Transverse colon (tissue), 4 donors: Measurements from ENCODE around the gene THEM5.

Source experiments
- CTCF ChIP-seq, 5 experiments: fragments of 200-600 bp in 3 of 5; fragments of 450-650 bp in 2 of 5; sonication (generic) in 3 of 5; IDR thresholded peaks; 1 replicate in 2 of 5; 2 replicates in 3 of 5; pipeline ENCODE4 v1.5.1; 2016 to 2017; ENCODE audit warnings: antibody characterized with exemption in 5 of 5, inconsistent platforms in 3 of 5, mild to moderate bottlenecking in 2 of 5, moderate library complexity in 1 of 5
- EP300 ChIP-seq: sonication (generic); formaldehyde crosslinking; IDR thresholded peaks from one replicate; pipeline ENCODE4 v1.6.1; 2017; ENCODE audit warnings: antibody characterized with exemption, low read depth
- POLR2A ChIP-seq: fragments of 450-650 bp; IDR thresholded peaks from one replicate; pipeline ENCODE4 v1.6.1; 2016; ENCODE audit warnings: antibody characterized with exemption, mild to moderate bottlenecking, moderate library complexity
- POLR2AphosphoS5 ChIP-seq, 3 donors: sonication (generic); formaldehyde crosslinking; IDR thresholded peaks; one replicate each; pipeline ENCODE4 v1.6.1; 2016; ENCODE audit warnings: antibody characterized with exemption in 3 of 3

- TF ChIP-seq CTCF (IDR thresholded peaks at IDR 0.05) (no peak), POLR2A (no peak), POLR2AphosphoS5 (IDR thresholded peaks at IDR 0.05) (no peak), EP300 (no peak)
Observed at GRCh38 chr1:151814426-151814825, 39.1 kb downstream of the THEM5 start.
